T-cell (primary cell): ENCODE data around the gene DUSP28. TPM values are rescaled to one million over a fixed set of nuclear protein-coding genes. Genes with fewer than 3 reads are reported as not detected.

Experiments
- ATAC-seq, 4 experiments: fragments of 200-7000 bp in 3 of 4; fragments of 150-1000 bp in 1 of 4; cut with Tn5 transposase; replicated peaks in 1 of 4; 1 replicate in 3 of 4; 2 replicates in 1 of 4; pipeline ENCODE4 v1.10.0; 2021; ENCODE audit warnings: moderate library complexity in 3 of 4, mild to moderate bottlenecking in 2 of 4, moderate number of reproducible peaks in 1 of 4
- CTCF ChIA-PET, 2 donors: fragments of 300-600 bp; sonication (Branson Sonifier 250); formaldehyde crosslinking; loops; one replicate each; lab custom pipeline; 2022; ENCODE audit warnings: antibody characterized with exemption in 2 of 2; lab: Charles Lee
- POLR2A ChIA-PET, 2 donors: fragments of 300-600 bp; sonication (Branson Sonifier 250); formaldehyde crosslinking; loops; one replicate each; lab custom pipeline; 2022; ENCODE audit warnings: antibody characterized with exemption in 2 of 2; lab: Charles Lee
- DNase-seq, 35 experiments: peaks; one replicate each; pipeline versions ENCODE4 v3.0.0 to v3.0.0-alpha.2; 2013 to 2023
- H3K27ac ChIP-seq: one replicate; pipeline ENCODE4 v1.5.1; 2013; ENCODE audit warnings: low read length
- H3K27me3 ChIP-seq, 2 experiments: replicated peaks in 1 of 2; 1 replicate in 1 of 2; 2 replicates in 1 of 2; pipeline versions ENCODE4 v1.6.1 to v1.7.0; 2013; ENCODE audit warnings: low read length in 1 of 2, mixed read lengths in 1 of 2; ENCODE audit not compliant: control insufficient read depth in 2 of 2, insufficient read depth in 2 of 2; ENCODE audit errors: extremely low read depth in 1 of 2
- H3K36me3 ChIP-seq, 2 donors: 1 replicate in 1 of 2; 2 replicates in 1 of 2; pipeline versions ENCODE4 v1.6.1 to v1.7.0; 2013; ENCODE audit warnings: low read length in 1 of 2; ENCODE audit not compliant: control insufficient read depth in 2 of 2, insufficient read depth in 1 of 2; ENCODE audit errors: extremely low read depth in 1 of 2
- H3K4me1 ChIP-seq, 2 experiments: 1 replicate in 1 of 2; 2 replicates in 1 of 2; pipeline versions ENCODE4 v1.6.1 to v1.7.0; 2013; ENCODE audit warnings: low read length in 2 of 2, mixed read lengths in 1 of 2; ENCODE audit not compliant: insufficient read depth in 2 of 2, control insufficient read depth in 1 of 2; ENCODE audit errors: extremely low read depth in 1 of 2
- H3K4me3 ChIP-seq, 2 donors: 1 replicate in 1 of 2; 2 replicates in 1 of 2; pipeline versions ENCODE4 v1.5.1 to v1.7.0; 2013; ENCODE audit warnings: mild to moderate bottlenecking in 2 of 2, low read length in 1 of 2, moderate library complexity in 1 of 2; ENCODE audit not compliant: control insufficient read depth in 1 of 2; ENCODE audit errors: extremely low read depth in 1 of 2
- H3K9me3 ChIP-seq: 2 replicates; pipeline ENCODE4 v1.7.0; 2013
- H3K27ac Mint-ChIP-seq, 2 donors: one replicate each; pipeline ENCODE4 v1.8.0; 2020 to 2021; ENCODE audit warnings: mild to moderate bottlenecking in 2 of 2, mixed read lengths in 2 of 2
- H3K27me3 Mint-ChIP-seq, 2 donors: one replicate each; pipeline ENCODE4 v1.8.0; 2021 to 2022; ENCODE audit warnings: mixed read lengths in 2 of 2
- H3K36me3 Mint-ChIP-seq: one replicate; pipeline ENCODE4 v1.8.0; 2021; ENCODE audit warnings: mixed read lengths
- H3K4me1 Mint-ChIP-seq, 3 donors: one replicate each; pipeline ENCODE4 v1.8.0; 2020 to 2022; ENCODE audit warnings: mixed read lengths in 3 of 3, mild to moderate bottlenecking in 1 of 3
- H3K4me3 Mint-ChIP-seq, 3 donors: one replicate each; pipeline ENCODE4 v1.8.0; 2020 to 2022; ENCODE audit warnings: mild to moderate bottlenecking in 3 of 3, mixed read lengths in 3 of 3, moderate library complexity in 3 of 3
- H3K9me3 Mint-ChIP-seq, 3 donors: one replicate each; pipeline ENCODE4 v1.8.0; 2020 to 2022; ENCODE audit warnings: mixed read lengths in 3 of 3
- WGBS: methylation state at CpG from one replicate; pipeline ENCODE4 v1.1.5; 2013; ENCODE audit warnings: missing lambda C conversion rate; ENCODE audit not compliant: insufficient coverage; 5-methylcytosine and 5-hydroxymethylcytosine counted together
- total RNA-seq, 35 experiments: library from RNA in 6 of 35; stranded (reverse) in 6 of 35; fragments of 120-200 nt in 1 of 35; gene quantifications; one replicate each; pipeline versions ENCODE4 v1.2.1 to v1.2.4 and lab custom pipeline; 2013 to 2026

Gene DUSP28
- total RNA-seq, 5 donors from 2014 or later (not counting 1 experiment from before 2014, with no cell fraction given): 11.0 to 17.3 (median 15.4) TPM

GRCh38 chr2:240579771-240580614 is 19.8 kb downstream of the DUSP28 start:
- POLR2A ChIA-PET: interaction anchor here in 1 of 2 donors (1.3 kb wide), 1 partner anchor 19 kb away, joined by 4 read pairs; no protein-coding TSS in a partner anchor
- Mint-ChIP-seq H3K36me3 (peaks cover 7% of the 10 kb centered on the region), H3K4me3 (peak overlapping the region in 2 of 3 donors; percentile 2 to 29), H3K27me3 (no peaks in the 10 kb centered on the region), H3K27ac (peak overlapping the region; percentile 86 to 88), H3K4me1 (peaks cover 39 to 49% (median 41%) of the 10 kb centered on the region in 3 donors), H3K9me3 (peaks cover 0 to 6% (median 0%) of the 10 kb centered on the region in 3 donors)
- no peaks in the 10 kb centered on the region for H3K9me3 ChIP-seq
- H3K27ac ChIP-seq: peak overlapping the region; percentile 44
- DNase-seq (peak; percentile 52 to 89 (median 74)), ATAC-seq (peak; percentile 86 to 94 (median 90))
- H3K4me3 ChIP-seq: no peak overlapping the region
- CTCF ChIA-PET: interaction anchor here (0.6 to 2.0 kb wide), 7 partner anchors 11 to 66 kb away, joined by 3 to 31 read pairs (median 4); no protein-coding TSS in a partner anchor
- H3K27me3 ChIP-seq: no peaks in the 10 kb centered on the region
- peaks cover 37% of the 10 kb centered on the region in 2 donors for H3K36me3 ChIP-seq
- 37% methylated on average over 18 of the region's 27 CpGs for whole genome bisulfite sequencing
- peaks cover 12 to 42% of the 10 kb centered on the region in 2 experiments for H3K4me1 ChIP-seq

DNA sequence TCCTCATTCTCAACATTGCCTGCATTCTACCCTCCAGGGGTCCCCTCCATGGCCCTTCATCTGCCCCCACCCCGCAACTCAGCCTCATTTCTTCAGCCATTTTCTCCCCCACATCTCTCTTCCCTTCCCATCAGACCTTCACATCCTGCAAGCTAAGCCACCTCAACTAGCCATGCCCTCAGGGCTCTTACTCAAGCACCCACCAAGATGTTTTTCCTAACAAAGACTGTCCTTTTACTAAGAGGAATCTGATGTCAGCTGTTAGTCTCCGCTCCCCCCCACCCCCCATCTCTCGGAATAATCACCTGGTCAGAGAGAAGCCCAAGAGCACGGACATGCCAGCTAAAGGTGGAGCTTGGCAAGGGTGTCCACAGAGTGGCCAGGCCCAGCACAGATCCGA is 21.7 kb downstream of the DUSP28 start:
- Mint-ChIP-seq H3K4me3 (no peak overlapping the region), H3K36me3 (peaks cover 7% of the 10 kb centered on the region), H3K27ac (no peak overlapping the region), H3K9me3 (peaks cover 0 to 6% (median 0%) of the 10 kb centered on the region in 3 donors), H3K27me3 (no peaks in the 10 kb centered on the region), H3K4me1 (peaks cover 46 to 60% (median 49%) of the 10 kb centered on the region in 3 donors)
- peaks cover 19 to 26% of the 10 kb centered on the region in 2 donors for H3K36me3 ChIP-seq
- 100% methylated on average over 1 of the region's 5 CpGs for WGBS
- H3K4me3 ChIP-seq: no peak overlapping the region
- no peaks in the 10 kb centered on the region for H3K27me3 ChIP-seq
- peaks cover 19 to 53% of the 10 kb centered on the region in 2 experiments for H3K4me1 ChIP-seq
- ChIA-PET CTCF (interaction anchor here in 1 of 2 donors (1.1 to 1.3 kb wide), 2 partner anchors 16 to 21 kb away, joined by 3 read pairs; no protein-coding TSS in a partner anchor), POLR2A (no interaction called here)
- ATAC-seq: no peak
- H3K27ac ChIP-seq: no peak overlapping the region
- DNase-seq: no peak
- no peaks in the 10 kb centered on the region for H3K9me3 ChIP-seq

- Histone ChIP-seq H3K36me3 (peaks cover 9 to 16% of the 10 kb centered on the region in 2 donors), H3K27me3 (no peaks in the 10 kb centered on the region), H3K27ac (no peak overlapping the region), H3K9me3 (no peaks in the 10 kb centered on the region), H3K4me3 (no peak overlapping the region), H3K4me1 (peaks cover 21 to 61% of the 10 kb centered on the region in 2 experiments)
- Mint-ChIP-seq H3K4me1 (peaks cover 52 to 67% (median 56%) of the 10 kb centered on the region in 3 donors), H3K36me3 (peaks cover 7% of the 10 kb centered on the region), H3K27me3 (no peaks in the 10 kb centered on the region), H3K4me3 (no peak overlapping the region), H3K27ac (no peak overlapping the region), H3K9me3 (peaks cover 0 to 6% (median 0%) of the 10 kb centered on the region in 3 donors)
- 100% methylated on average over 1 of the region's 3 CpGs for WGBS
- DNase-seq (no peak), ATAC-seq (no peak)
- ChIA-PET CTCF (no interaction called here), POLR2A (no interaction called here)
Observed at GRCh38 chr2:240582781-240583180, 22.6 kb downstream of the DUSP28 start.

DNA sequence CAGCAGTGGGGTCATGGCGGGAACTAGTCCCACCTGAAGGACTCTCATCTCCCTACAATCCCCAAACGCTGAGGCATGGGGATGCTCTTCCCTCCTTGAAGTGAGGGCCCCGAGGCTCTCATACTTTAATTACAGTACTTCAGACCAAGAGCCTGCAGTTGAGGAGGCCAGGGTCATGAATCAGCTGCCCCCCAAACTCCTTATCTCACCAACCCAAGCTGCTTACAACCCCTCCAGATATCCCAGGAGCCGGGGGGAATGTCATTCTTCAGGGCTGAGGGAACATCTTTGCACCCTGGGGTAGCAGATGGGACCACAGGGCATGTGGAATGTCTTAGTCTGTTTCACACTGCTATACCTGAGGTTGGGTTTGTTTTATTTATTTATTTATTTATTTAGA is 23.6 kb downstream of the DUSP28 start:
- no peaks in the 10 kb centered on the region for H3K27me3 ChIP-seq
- H3K27me3 Mint-ChIP-seq: no peaks in the 10 kb centered on the region
- peaks cover 60 to 74% (median 64%) of the 10 kb centered on the region in 3 donors for H3K4me1 Mint-ChIP-seq
- no CpG with 5 or more reads among the region's 4 CpGs for WGBS
- H3K36me3 Mint-ChIP-seq: peaks cover 7% of the 10 kb centered on the region
- no peak overlapping the region for H3K27ac ChIP-seq
- no peaks in the 10 kb centered on the region for H3K9me3 ChIP-seq
- no peak overlapping the region for H3K4me3 Mint-ChIP-seq
- no peak overlapping the region for H3K27ac Mint-ChIP-seq
- peaks cover 25 to 61% of the 10 kb centered on the region in 2 experiments for H3K4me1 ChIP-seq
- ChIA-PET POLR2A (no interaction called here), CTCF (no interaction called here)
- H3K36me3 ChIP-seq: peaks cover 0 to 16% of the 10 kb centered on the region in 2 donors
- no peak overlapping the region for H3K4me3 ChIP-seq
- DNase-seq (no peak), ATAC-seq (no peak)
- H3K9me3 Mint-ChIP-seq: peaks cover 0 to 6% (median 0%) of the 10 kb centered on the region in 3 donors

DNA sequence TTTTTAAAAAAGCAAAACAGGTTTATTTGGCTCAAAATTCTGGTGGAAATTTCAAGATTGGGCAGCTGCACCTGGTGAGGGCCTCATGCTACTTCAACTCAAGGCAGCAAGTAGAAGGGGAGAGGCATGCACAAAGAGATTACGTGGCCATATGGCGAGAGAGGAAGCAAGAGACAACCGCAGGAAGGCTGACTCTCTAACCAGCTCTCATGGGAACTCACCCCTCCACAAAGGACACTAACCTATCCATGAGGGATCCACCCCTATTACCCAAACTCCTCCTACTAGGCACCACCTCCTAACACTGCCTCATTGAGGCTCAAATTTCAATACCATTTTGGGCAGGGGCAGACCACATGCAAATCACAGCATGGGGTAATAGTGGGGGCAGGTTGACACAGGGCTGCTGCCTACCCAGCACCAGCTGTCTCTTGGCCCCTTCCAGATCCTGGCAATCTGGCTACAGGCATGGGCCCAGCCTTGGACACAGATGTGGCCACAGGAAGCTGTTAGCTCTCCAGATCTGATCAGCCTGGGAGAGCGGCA is 24.4 kb downstream of the DUSP28 start:
- Mint-ChIP-seq H3K4me3 (peak overlapping the region; percentile 92 to 94 (median 94)), H3K4me1 (peaks cover 58 to 71% (median 62%) of the 10 kb centered on the region in 3 donors), H3K27ac (peak overlapping the region; percentile 8 to 48), H3K27me3 (no peaks in the 10 kb centered on the region), H3K36me3 (peaks cover 11% of the 10 kb centered on the region), H3K9me3 (peaks cover 0 to 6% (median 0%) of the 10 kb centered on the region in 3 donors)
- Histone ChIP-seq H3K27ac (no peak overlapping the region), H3K9me3 (no peaks in the 10 kb centered on the region), H3K4me3 (no peak overlapping the region), H3K36me3 (peaks cover 6 to 11% of the 10 kb centered on the region in 2 donors), H3K27me3 (no peaks in the 10 kb centered on the region), H3K4me1 (peaks cover 24 to 60% of the 10 kb centered on the region in 2 experiments)
- ATAC-seq (no peak), DNase-seq (no peak)
- 100% methylated on average over 1 of the region's 4 CpGs for WGBS
- CTCF ChIA-PET: interaction anchor here in 1 of 2 donors (3.0 kb wide), 1 partner anchor 71 kb away, joined by 28 read pairs; no protein-coding TSS in a partner anchor
- POLR2A ChIA-PET: interaction anchor here in 1 of 2 donors (0.5 kb wide), 1 partner anchor 27 kb away, joined by 3 read pairs; no protein-coding TSS in a partner anchor

- Mint-ChIP-seq H3K4me3 (peak overlapping the region; percentile 92 to 94 (median 94)), H3K4me1 (peaks cover 52 to 68% (median 62%) of the 10 kb centered on the region in 3 donors), H3K27ac (peak overlapping the region in 1 of 2 donors; percentile 48), H3K36me3 (peaks cover 11% of the 10 kb centered on the region), H3K9me3 (peaks cover 0 to 6% (median 0%) of the 10 kb centered on the region in 3 donors), H3K27me3 (no peaks in the 10 kb centered on the region)
- H3K9me3 ChIP-seq: no peaks in the 10 kb centered on the region
- H3K36me3 ChIP-seq: peaks cover 11 to 12% of the 10 kb centered on the region in 2 donors
- POLR2A ChIA-PET: interaction anchor here in 1 of 2 donors (0.5 to 2.7 kb wide), 2 partner anchors 20 to 27 kb away, joined by 3 to 15 read pairs; no protein-coding TSS in a partner anchor
- ATAC-seq: no peak
- H3K27ac ChIP-seq: no peak overlapping the region
- no peak for DNase-seq
- 82% methylated on average over 6 of the region's 6 CpGs for WGBS
- CTCF ChIA-PET: interaction anchor here in 1 of 2 donors (2.9 to 3.0 kb wide), 2 partner anchors 37 to 71 kb away, joined by 16 to 28 read pairs; no protein-coding TSS in a partner anchor
- H3K4me1 ChIP-seq: peaks cover 19 to 55% of the 10 kb centered on the region in 2 experiments
- H3K4me3 ChIP-seq: peak overlapping the region in 1 of 2 donors; percentile 76
- no peaks in the 10 kb centered on the region for H3K27me3 ChIP-seq
Observed at GRCh38 chr2:240585101-240585500, 24.9 kb downstream of the DUSP28 start.
